A204.1 (cell line): ENCODE measurements around the gene RCSD1.
"Not testable (repeated sequence)": the region's sequence is repeated elsewhere in the genome, so short reads cannot be mapped to it uniquely, and the experiment has no call there.

Experiments
- FAIRE-seq: peaks from 2 replicates; lab custom pipeline; 2012; peaks lifted over from hg19 to GRCh38; lab: Jason Lieb, UNC

Gene RCSD1

GRCh38 chr1:167717351-167717750, 87.3 kb downstream of the RCSD1 start:
- no peak for FAIRE-seq

- FAIRE-seq, result no peak
Measured at GRCh38 chr1:167718914-167719691, 89.1 kb downstream of the RCSD1 start.

- not testable (repeated sequence) for FAIRE-seq
Measured at GRCh38 chr1:167719715-167720421, 89.8 kb downstream of the RCSD1 start.

GRCh38 chr1:167720965-167721616, 91.1 kb downstream of the RCSD1 start:
- FAIRE-seq, result no peak

- no peak for FAIRE-seq
Measured at GRCh38 chr1:167721617-167722151, 91.7 kb downstream of the RCSD1 start, which contains the start of gene MPZL1. Gene MPZL1 (plus strand): TSS chr1:167721982. CDS start chr1:167722152, 170 bp downstream.

GRCh38 chr1:167722152-167722869, 92.3 kb downstream of the RCSD1 start:
- FAIRE-seq, result no peak

GRCh38 chr1:167722870-167723251, 92.8 kb downstream of the RCSD1 start:
- no peak for FAIRE-seq

- no peak for FAIRE-seq
Measured at GRCh38 chr1:167723707-167724323, 93.8 kb downstream of the RCSD1 start.

- FAIRE-seq, result no peak
Measured at GRCh38 chr1:167726008-167726407, 96.0 kb downstream of the RCSD1 start.

GRCh38 chr1:167728818-167729410, 98.9 kb downstream of the RCSD1 start:
- FAIRE-seq, result no peak

GRCh38 chr1:167734227-167734626, 104.2 kb downstream of the RCSD1 start:
- no peak for FAIRE-seq

GRCh38 chr1:167734841-167735240, 104.8 kb downstream of the RCSD1 start:
- no peak for FAIRE-seq

- no peak for FAIRE-seq
Measured at GRCh38 chr1:167737169-167737568, 107.1 kb downstream of the RCSD1 start.

GRCh38 chr1:167738158-167738557, 108.1 kb downstream of the RCSD1 start:
- FAIRE-seq, result no peak

- no peak for FAIRE-seq
Measured at GRCh38 chr1:167739752-167740151, 109.7 kb downstream of the RCSD1 start.

GRCh38 chr1:167741103-167741502, 111.1 kb downstream of the RCSD1 start:
- FAIRE-seq, result not testable (repeated sequence)

- not testable (repeated sequence) for FAIRE-seq
Measured at GRCh38 chr1:167742392-167743057, 112.5 kb downstream of the RCSD1 start.

- FAIRE-seq, result no peak
Measured at GRCh38 chr1:167744901-167745300, 114.9 kb downstream of the RCSD1 start.

- FAIRE-seq, result no peak
Measured at GRCh38 chr1:167746013-167746672, 116.1 kb downstream of the RCSD1 start.
